Anterior cingulate cortex (tissue), 58 donors: ENCODE measurements around the gene PSD2.
A peak's percentile ranks its signal among the peaks of the same experiment; 100 is the strongest.

ENCODE experiments used
- DNase-seq, 58 donors: peaks; one replicate each; lab custom pipeline; 2025; lab: John Stamatoyannopoulos, UW

The PSD2 gene

DNA sequence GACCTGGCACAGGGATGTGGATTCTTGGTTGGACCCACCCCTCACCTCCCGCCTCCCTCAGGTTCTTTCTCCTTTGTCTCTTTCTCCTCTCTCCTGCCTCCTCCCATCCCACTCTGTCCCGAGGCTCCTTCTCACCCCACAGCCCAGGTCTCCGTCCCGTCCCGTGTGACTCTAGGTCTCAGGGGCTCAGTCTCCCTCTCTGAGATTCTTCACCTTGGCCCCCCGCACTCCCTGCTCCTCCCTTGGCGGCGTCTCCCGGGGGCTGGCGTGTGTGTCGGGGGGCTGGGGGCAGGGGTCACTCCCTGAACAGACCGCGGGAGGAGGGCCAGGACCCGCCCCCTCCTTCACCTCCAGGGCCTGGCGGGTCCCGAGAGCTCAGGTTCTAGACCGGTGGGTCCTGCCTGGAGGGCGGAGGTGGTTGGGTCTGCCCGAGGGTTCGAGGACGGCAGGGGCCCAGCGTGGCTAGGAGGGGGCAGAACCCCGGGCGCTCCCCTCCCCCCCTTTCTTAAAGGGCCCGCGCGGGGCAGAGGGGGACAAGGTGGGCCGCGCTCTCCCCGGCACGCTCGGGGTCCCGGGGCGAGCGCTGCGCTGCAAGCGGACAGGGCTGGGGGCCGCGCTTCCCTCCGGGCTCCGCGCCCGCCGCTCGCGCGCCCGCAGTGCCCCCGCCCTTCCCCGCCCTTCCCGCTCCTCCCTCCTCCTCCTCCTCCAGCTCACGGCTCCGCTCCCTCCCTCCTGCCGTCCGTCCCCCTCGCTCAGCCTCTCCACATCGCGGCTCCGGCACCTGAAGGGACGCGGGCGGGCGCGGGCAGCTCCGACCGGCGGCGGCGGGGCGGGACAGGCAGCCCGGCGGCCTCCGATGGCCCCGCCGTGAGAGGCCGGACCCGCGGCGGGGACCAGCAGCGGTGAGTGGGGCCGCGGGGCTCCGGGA is at the start of gene PSD2:
TSS of gene PSD2 (plus strand) at position 735 of the 928 bp plus-strand sequence. CDS start 13,633 bp downstream, outside the sequence.
- peak in 41 of 58 donors; percentile 13 to 80 (median 50) for DNase-seq

DNA sequence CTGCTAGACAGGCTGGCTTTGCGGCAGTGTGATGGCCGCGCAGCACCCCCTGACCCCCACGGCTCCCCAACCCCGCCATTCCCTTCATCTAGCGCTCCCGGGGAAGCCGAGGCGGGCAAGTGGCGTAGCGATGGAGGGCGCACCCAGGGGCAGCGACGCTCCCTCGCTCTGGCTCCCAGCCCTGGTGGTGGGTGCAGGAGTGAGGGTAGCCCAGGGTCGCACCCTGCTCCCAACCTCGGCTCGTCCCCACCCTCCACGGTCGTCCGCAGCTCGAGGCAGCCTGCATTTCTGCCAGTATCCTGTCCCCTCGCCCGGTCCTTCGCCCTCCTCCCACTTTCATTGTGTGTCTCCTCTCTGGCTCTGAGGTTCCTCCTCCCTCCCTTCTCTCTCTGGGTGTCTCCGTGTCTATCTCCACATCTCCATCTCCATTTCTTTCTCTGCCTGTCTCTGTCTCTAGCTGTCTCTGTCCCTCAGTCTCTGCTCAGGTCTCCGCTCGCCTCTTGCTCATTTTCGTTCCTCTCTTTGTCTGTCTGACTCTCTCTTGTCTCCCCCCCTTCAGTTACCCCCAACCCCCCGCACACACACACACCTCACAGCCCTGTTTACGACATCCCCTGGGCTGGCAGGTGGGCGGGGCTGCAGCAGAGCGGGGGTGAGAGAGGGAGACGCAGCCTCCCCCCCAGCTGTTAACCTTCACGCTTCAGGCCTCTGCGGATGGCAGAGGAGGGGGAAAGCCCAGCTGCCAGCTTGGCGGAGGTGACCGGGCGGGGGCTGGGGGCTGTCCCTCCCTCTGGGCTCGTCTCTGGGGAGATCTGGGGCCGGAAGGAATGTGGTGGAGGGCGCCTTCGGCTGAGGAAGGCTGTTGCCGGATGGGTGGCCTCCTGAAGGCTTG is 48.7 kb upstream of the PSD2 start:
- peak in 23 of 58 donors; percentile 22 to 83 (median 55) for DNase-seq

DNA sequence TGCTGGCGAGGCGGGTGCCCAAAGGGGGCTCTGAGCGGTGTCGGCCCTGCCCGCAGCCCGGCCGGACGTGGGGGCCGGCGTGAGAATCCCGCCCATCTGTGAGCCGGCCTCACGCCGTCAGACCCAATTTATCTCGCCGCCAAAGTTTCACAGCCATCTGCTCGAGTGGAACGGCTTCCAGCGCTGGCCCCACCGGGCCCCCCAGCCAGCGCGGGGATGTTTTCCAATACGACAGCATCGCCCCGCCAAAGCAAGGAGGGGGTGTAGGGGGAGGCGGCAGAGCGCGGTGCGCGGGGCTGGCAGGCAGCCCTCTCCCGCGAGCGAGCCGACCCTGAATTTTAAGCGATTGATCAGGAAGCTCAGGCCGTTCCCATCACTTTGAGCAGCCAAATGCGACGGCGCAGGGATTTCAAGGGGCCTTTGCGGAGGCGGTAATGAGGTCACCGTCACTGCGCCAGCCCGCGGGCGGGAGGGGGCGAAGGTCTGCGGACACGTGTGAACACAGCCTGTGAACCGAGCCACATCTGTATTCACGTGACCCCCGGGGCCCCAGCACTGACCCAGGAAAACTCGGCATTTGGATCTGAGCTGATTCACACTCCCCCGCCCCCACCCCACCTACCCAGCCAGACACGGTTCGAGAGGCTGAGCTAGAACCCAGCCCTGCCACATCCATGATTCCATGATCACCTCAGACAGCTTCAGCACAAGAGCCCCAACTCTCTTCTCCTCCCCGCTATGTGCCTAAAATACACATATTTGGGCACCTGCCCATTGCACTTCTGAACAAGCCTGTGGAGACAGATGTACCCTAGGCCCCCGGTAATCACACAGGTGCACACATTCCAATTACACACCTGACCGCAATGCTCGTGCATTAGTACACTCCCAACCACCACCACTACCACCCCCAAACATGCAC is 47.8 kb upstream of the PSD2 start:
- DNase-seq: peak in 37 of 58 donors; percentile 28 to 83 (median 61)

DNA sequence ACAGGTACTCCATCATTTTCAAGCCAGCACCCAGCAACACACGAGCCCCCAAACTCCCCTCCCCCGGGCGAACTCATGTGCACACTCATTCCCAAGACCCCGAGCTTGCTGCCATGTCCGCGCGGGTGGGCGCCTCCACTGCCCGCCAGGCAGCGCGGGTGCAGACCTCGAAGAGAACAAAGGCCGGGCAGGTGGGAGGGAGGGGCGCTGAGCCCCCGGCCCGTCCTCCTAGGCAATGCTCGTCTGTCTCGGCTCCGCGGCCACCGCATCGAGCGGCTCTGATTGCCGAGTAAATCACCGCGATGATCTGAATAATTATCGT is 47.1 kb upstream of the PSD2 start:
- DNase-seq: no peak

DNA sequence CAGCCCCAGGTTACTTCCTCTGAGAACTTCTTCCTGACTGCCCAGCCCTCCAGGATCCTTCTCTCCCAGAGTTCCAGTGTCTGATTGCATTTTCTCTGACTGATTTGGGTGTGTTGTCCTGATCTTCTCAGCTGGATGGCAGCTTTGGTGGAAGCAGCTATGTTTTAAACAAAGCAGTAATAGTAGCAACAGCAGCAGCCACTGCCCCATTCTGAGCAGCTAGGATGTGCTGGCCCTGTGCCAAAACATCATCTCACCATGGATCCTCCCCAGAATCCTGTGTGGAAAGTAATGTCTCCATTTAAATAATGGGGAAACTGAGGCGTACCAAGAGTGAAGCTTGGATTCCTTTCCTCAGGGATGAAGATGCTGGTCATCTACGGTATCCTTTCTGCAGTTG is 46.4 kb upstream of the PSD2 start:
- DNase-seq: peak in 4 of 58 donors; percentile 15 to 70 (median 36)

DNA sequence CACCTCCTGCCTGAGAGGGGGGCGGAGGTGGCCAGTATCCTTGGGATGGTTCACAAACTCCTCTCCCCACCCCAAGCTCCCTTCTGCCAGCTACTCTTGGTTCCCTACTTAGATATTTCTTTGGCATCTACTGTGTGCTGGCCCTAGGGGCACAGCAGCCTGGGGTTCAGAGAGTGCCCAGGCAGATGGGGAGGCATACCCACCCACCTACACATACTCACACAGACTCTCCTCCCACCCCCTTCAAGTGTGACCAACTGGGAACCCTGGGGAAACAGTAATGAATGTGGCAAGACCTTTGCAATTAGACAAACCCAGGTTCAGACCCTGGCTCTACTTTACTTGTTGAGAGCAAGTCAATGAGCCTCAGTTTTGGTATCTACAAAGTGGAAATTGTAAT is 44.4 kb upstream of the PSD2 start:
- no peak for DNase-seq

DNA sequence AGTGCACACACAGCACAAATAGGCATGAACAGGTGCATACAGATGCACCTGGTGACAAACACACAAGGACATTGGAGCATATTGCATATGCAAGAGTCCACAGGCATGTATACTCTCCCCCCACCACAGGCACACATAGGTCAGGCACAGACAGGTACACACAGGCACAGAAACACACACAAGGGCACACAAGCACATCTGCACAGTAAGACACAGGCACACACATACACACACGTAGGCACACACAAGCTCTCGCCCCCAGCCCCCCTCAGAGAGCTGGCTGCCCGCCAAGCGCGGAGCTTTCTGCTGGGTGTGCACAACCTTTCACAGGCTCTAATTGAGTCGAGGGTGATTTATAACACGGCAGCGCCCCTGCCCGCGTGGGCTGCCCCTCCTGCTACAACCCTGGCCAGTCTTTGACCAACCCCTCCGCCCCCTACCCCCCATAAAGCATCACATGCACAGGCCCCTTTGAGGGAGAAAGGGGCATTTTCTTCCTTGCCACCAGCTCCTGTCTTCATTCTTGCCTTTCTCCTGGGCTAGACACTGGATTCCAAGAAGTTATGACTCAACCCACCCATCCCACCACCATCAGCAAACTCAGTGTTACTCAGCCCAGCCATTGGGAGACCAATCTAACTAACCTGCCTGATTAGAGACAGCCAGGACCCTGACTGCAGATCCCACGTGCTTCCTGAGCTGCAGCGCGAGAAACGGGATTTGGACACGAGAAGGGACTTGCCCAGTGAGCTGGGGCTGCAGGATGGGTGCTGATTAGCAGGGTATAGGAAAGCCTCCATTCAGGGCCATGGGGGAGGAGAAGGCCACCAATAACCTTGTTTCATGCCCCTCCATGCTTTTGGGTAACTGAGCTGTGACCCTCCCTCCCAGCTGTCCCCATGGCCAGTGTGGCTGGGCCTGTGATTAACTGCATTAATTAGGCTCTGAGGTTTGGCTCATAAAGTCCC is 42.8 kb upstream of the PSD2 start:
- peak in 2 of 58 donors; percentile 37 to 43 for DNase-seq

DNA sequence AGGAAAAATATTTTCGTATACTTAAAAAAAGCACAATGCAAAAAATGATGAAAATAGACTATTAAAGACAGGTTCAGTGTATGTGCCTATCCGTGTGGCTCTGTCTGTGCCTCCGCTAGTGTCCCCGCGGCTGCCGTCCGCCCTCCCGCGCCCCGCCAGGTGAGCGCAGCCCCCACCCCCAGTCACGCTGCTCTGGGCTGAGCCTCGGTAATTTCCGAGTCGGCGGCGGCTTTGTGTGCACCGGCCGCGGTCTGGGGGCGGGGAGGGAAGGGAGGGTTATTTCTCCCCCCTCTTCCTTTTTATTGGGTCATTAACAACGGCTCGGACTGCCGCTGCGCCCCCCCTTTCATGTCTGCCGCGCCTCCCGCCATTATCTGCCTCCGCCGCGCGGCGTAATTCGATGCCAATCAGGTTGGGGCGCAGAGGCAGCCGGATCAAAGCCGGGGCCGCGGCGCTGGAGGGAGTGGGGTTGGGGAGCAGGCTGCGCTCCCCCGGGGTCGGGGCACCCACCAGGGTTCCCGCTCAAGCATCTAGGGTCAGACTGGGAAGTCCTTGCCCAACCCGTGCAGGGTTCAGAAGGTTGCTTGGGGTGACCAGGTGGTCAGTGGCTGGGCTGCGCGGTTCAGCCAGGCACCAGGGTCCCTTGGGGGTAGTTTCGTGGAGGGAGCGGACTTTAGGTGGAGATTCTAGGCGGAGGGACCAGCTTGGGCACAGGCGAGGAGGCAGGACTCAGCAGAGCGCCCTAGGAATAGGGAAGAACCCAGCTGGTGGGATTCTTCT is 39.5 kb upstream of the PSD2 start:
- peak in 2 of 58 donors; percentile 21 to 31 for DNase-seq

DNA sequence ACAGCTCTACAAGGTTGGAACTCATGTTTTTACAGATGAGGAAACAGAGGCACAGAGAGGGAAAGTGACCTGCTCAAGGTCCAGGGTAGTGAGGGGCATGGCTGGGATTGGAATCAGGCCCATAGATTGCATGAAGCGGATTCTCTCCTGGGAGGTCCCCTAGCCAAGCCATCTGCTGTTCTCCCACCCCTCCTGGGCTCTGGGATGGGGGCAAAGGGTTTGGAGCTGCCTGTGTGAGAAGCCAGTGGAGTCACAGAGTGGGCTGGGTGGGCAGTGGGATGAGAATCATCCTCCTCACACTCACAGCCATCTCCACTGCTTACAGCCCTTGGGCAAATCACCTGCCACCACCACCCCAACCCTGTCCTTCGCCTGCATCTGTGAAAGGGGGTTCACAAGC is 38.6 kb upstream of the PSD2 start:
- DNase-seq: no peak

DNA sequence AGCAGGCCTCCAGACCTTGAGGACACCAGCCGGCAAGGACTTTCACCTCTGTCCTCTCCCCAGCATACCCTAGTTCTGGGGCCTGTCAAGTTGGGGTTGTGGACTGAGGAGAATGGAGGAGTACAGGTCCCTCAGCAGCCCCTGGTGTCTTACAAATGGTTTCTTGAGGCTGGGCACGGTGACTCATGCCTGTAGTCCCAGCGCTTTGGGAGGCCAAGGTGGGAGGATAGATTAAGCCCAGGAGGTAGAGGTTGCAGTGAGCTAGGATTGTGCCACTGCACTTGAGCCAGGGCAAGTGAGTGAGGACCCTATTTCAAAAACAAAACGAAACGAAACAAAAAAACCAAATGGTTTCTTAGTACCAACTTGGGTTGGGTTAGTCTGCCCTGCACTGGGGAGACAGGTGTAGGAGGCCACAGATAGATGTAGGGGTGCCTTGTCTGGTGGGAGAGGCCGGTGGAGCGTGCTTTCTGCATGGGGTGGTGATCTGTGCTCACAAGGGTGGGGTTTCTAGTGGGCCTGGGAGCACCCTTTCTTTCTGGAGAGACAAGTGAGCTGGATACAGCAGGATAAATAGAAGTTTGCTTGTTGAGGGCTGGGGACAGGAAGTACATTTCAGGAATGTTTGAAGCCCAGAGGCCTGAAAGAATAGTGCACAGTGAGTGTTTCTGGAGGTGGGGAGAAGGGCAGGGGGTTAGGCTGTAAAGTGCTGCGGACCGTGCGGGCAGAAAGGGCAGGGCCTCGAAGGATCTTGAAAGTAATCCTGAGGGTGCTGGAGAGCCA is 37.7 kb upstream of the PSD2 start:
- no peak for DNase-seq

DNA sequence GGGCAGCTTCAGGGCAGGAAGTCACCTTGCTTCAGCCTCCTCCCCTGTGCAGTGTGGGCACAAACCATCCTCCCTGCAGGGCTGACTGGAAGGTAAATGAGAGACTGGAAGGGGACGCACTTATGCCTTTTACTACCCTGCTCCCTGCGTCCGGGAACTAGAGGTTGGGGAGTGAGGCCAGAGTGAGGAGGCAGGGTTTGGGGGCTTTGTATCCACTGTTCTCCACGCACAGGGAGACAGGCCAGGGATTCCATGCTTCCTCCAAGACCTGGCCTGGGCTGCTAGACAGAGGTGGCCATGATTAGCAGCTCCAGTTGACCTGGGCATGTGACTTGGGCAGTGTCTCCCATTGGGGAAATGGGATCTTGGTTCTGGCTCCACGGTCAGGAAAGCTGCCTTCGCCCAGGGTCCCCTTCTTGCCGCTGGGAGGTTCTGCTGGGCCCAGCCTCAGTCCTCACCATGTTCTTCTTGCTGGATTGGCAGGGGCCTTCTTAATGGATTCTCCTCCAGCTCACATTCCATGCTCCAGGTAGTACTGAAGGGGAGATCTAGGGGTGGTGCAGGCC is 37.0 kb upstream of the PSD2 start:
- DNase-seq: no peak

DNA sequence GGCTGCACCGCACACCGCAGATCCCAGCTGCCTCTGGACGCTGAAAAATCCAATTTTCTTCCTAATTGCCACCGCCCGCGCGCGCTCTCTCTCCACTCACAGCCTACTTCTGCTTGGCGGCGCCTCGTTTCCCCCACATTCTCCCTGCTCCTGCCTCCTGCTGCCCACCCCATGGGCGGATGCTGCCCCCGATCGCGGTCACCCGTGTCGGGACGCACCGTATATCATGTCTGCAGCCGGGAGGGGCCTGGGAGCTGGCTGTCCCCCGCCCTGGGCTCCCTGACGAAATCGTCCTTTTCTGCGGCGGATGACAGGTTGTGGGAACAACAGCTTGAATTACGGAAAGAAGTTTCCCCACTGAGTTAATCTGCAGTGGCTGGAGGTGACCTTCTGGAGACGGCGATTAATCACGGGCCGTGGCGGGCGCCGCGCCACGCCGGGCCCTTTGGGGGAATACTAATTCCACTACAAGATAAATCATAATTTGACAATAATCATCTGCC is 36.3 kb upstream of the PSD2 start:
- DNase-seq: peak in 11 of 58 donors; percentile 15 to 62 (median 35)

DNA sequence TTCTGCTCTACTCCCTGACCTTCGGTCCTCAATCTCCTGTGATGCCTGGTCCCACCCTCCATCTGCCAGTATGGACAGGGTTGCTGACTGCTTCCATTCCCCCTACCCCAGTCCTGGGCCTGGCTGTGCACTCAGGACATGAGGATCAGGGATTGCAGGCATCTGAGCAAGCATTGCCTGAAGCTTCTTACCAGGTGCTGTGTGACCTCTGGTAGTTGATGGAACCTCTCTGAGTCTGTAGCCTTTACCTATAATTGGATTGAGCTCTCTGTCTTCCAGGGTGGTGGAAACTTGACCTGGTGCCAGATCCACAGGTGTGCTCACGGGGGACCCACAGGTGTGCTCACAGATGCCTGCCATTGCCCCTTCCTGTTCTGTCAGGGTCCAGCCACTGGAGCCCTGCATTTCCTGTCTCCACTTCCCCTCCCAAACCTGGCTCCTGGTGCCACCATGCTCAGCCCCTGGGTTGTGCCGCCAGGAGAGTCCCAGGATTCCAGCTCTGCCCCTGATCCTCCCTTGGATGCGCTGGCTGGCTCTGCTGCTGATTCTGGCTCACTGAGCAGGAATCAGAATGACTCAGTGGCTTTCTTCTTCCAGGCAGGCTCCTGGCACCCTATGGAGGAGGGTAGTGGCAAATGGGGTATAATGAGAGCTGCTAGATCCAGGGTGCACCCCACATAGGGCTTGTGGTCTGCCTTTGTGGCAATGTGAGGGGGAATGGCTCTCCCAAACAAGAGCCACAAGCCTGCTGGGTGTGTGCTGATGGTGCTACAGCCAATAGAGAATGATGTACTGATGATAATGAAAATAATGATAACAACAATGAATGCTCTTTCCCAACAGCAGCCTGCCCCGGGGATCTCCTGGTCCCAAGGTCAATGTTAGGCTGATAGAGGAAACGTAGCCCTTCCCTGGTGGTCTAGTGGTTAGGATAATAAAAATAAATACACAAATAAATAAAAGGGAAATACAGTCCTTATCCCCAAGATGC is 35.2 kb upstream of the PSD2 start:
- DNase-seq: peak in 9 of 58 donors; percentile 18 to 57 (median 39)

DNA sequence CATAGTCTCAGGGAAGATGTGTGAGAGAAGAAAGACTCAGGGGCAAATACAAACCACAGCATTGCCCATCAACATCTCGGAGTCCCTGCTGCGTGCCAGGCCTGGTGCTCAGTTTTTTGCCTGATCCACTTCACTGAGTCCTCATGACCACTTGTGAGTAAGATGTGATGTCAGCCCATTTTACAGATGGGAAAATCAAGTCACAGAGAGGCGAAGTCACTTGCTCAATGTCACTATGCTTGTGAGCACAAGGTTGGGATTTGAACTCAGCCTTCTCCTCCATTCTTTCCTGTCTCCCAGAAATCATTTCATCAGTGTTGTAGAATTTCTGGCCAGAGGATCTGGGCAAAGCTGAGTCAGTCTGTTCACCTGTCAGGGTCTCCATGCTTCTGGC is 34.6 kb upstream of the PSD2 start:
- no peak for DNase-seq

DNA sequence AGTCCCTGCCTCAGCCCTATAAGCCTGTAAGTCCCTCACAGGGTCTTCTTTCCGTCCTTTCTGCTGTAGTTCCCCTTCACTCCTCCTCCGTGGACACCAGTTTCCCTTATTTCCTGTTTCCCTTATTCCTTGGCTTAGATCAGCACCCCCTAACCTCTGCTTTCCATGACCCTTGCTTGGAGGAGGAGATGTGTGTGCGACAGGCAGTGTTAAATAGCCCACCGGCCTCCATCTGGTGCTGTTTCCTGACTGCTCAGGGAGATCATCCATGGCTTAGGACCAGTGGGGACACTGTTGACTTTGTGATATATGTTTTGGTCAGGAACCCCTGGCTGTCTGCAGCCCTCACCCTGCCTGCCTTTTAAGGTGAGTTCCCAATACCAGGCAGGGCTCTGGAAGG is 34.1 kb upstream of the PSD2 start:
- no peak for DNase-seq
